ENCODE measurements around the gene APP. TPM values are rescaled to one million over a fixed set of nuclear protein-coding genes. Genes with fewer than 3 reads are reported as not detected.

Gene APP
- total and polyA plus RNA-seq, 10 of the 15 experiments (the other 5 are each of a cell fraction or from before 2014, with no cell fraction given) = 8.8 to 94.9 (median 51.0) TPM

DNA sequence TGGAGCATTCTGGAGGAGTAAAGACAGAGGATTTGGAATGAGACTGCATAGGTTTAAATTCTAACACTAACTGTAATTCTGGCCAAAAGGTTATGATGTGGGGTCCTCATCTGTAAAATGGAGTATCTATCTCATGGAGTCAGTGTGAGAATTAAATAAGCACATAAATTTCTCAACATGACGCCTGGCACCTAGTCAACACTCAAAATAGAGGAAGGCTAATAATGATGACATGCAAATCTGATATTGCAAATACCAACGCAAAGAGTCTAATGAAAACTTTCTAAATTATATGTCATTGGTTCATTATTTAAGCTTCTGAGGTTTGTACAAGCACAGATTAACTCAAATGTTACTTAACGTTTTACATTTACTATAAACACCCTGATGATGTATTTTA, 29.6 kb downstream of the APP start (continued):
- TF ChIP-seq REST (IDR thresholded peaks at IDR 0.05; ENCODE audit: low read depth, low read length) (no peak), MEF2A (IDR thresholded peaks at IDR 0.05; ENCODE audit: insufficient read depth, low read depth, low read length) (no peak), KAT2A (conservative IDR thresholded peaks at IDR 0.05; ENCODE audit: control insufficient read depth, low read depth, low read length) (no peak), ZNF217 (IDR thresholded peaks at IDR 0.05) (no peak), TCF3 (IDR thresholded peaks at IDR 0.05; ENCODE audit: borderline replicate concordance, insufficient read depth, low read depth, low read length) (no peak), BMI1 (IDR thresholded peaks at IDR 0.05; ENCODE audit: borderline replicate concordance) (no peak), MEF2B (IDR thresholded peaks at IDR 0.05; ENCODE audit: partially characterized antibody, poor library complexity, severe bottlenecking) (no peak), MYB (IDR thresholded peaks at IDR 0.05; ENCODE audit: borderline replicate concordance, low read depth, low read length) (no peak), PBX3 (IDR thresholded peaks at IDR 0.05; ENCODE audit: insufficient replicate concordance, low read depth, low read length) (no peak), TAF1 (IDR thresholded peaks at IDR 0.05; ENCODE audit: borderline replicate concordance, low read depth, low read length) (no peak), TCF12 (IDR thresholded peaks at IDR 0.05; ENCODE audit: low read depth, low read length) (no peak), CHD1 (IDR thresholded peaks at IDR 0.05; ENCODE audit: low read depth, low read length) (no peak)

All from GM12878 (cell line).